Suprapubic skin (tissue), 4 donors: Measurements from ENCODE around the gene NRCAM.

Experiments used
- CTCF ChIP-seq, 2 donors: fragments of 200-600 bp in 1 of 2; fragments of 450-650 bp in 1 of 2; sonication (generic) in 1 of 2; IDR thresholded peaks; one replicate each; pipeline ENCODE4 v1.5.1; 2016 to 2019; ENCODE audit warnings: antibody characterized with exemption in 2 of 2, mild to moderate bottlenecking in 1 of 2, moderate library complexity in 1 of 2
- EP300 ChIP-seq: sonication (generic); formaldehyde crosslinking; IDR thresholded peaks from one replicate; pipeline ENCODE4 v1.6.1; 2017; ENCODE audit warnings: antibody characterized with exemption
- POLR2A ChIP-seq, 2 donors: fragments of 450-650 bp; IDR thresholded peaks; one replicate each; pipeline ENCODE4 v1.6.1; 2017; ENCODE audit warnings: antibody characterized with exemption in 2 of 2, mild to moderate bottlenecking in 2 of 2, moderate library complexity in 2 of 2
- POLR2AphosphoS5 ChIP-seq, 3 donors: sonication (generic); formaldehyde crosslinking; IDR thresholded peaks; one replicate each; pipeline ENCODE4 v1.6.1; 2017; ENCODE audit warnings: antibody characterized with exemption in 3 of 3

GRCh38 chr7:108417926-108418325, 38.3 kb downstream of the NRCAM start:
- TF ChIP-seq POLR2A (IDR thresholded peaks at IDR 0.05) (no peak), CTCF (IDR thresholded peaks at IDR 0.05) (no peak), EP300 (no peak), POLR2AphosphoS5 (IDR thresholded peaks at IDR 0.05) (no peak)
